KOPT-K1 (cell line): ENCODE measurements around the gene TOM1.

Source experiments
- H3K27ac ChIP-seq: fragments of 200-600 bp; sonication (generic); 2 replicates; pipeline ENCODE4 v1.5.1; 2016; ENCODE audit warnings: antibody characterized with exemption, mild to moderate bottlenecking, low read depth, low read length; ENCODE audit not compliant: poor library complexity, severe bottlenecking
- H3K36me3 ChIP-seq: fragments of 200-600 bp; sonication (generic); 2 replicates; pipeline ENCODE4 v1.5.1; 2017; ENCODE audit warnings: antibody characterized with exemption, mild to moderate bottlenecking, low read length, moderate library complexity; ENCODE audit not compliant: insufficient read depth
- H3K9me3 ChIP-seq: fragments of 200-600 bp; sonication (generic); 2 replicates; pipeline ENCODE4 v1.5.1; 2017; ENCODE audit warnings: antibody characterized with exemption, low read length, mild to moderate bottlenecking; ENCODE audit not compliant: insufficient read depth, poor library complexity, severe bottlenecking

TOM1 gene

DNA sequence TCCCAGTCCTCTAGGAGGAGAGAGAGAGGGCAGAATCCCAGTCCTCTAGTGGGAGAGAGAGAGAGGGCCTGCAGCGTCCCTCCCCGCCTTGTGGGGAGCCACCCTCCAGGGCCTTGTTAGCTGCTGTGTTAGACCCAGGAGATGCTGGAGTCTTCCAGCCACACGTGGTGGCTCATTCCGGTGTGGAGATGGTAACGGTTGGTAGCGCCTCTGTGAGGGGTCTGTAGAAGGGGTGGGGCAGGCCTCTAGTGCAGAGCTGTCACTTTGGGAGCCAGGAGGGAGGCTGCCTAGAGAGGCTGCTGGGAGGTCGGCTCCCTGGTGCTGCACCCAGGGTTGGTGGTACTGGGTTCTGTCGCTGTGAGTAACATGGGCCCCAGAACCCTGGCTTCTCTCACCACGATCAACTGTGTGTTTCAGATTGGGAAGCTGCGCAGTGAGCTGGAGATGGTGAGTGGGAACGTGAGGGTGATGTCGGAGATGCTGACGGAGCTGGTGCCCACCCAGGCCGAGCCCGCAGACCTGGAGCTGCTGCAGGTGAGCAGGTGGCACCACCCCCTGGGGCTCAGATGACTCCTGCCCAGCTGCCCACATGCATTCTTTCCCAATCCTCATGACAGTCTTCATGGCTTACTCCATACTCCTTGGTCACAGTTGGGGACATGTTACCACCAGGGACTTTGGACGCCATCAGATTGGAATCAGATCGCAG is 27.3 kb downstream of the TOM1 start:
- Histone ChIP-seq H3K9me3 (no peaks in the 10 kb centered on the region), H3K27ac (no peak overlapping the region), H3K36me3 (peaks cover 39% of the 10 kb centered on the region; the same call in 1 of the 2 replicates)

DNA sequence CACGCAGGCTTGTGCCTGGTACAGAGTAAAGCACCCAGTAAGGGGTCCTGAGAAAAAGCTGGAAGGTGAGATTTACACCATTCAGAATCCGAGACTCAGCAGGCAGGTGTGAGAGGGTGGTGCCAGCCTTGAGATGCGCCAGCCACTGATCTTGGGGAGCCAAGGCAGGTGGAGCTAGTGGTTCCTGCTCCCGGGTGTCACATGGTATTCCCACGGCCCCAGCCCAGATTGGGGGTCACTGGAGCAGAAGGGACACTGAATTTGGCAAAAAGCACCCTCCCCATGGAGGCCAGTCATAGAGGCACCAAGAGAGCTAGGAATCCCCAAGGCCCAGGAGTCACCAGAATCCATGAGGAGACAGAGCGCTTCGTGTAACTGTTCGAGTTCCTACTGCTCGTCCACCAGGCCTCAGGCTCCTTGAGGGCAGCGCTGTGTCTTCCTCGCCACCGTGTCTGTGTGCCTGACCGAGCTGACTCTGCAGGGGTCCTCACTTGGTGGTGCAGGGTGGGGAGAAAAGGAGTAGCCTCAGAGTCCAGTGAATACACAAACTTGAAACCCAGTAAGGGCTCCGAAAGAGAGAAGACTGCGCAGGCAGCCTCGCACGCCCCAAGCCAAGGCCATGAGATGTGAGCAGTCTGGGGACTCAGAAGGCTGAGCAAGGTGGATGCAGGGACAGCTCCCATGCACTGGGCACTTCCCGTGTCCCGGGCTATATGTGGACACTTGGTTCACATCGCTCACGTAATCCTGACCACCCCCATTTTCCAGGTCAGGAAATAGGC is 28.2 kb downstream of the TOM1 start:
- Histone ChIP-seq H3K9me3 (no peaks in the 10 kb centered on the region), H3K36me3 (peaks cover 36% of the 10 kb centered on the region; the same call in 1 of the 2 replicates), H3K27ac (no peak overlapping the region)

DNA sequence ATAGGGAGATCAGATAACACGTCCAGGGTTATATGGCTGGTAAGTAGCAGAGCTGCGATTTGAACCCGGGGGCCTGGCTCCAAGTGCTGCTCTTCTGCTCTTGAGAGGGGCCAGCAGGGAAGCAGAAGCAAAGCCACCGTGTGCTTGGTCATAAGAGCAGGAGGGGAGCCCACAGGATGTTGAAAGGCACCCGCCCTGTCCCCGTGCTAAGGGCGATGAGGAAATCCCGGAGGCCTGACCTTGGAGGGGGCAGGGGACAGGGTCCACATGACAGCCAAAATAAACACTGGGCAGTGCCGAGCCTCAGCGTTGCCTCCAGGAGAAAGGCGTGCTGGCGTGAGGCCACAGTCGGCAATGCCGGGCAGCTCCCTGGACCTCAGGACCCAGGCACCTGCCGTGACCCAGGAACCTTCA is 28.8 kb downstream of the TOM1 start:
- no peak overlapping the region for H3K27ac ChIP-seq
- H3K9me3 ChIP-seq = no peaks in the 10 kb centered on the region
- H3K36me3 ChIP-seq = peaks cover 35% of the 10 kb centered on the region; the same call in 1 of the 2 replicates

DNA sequence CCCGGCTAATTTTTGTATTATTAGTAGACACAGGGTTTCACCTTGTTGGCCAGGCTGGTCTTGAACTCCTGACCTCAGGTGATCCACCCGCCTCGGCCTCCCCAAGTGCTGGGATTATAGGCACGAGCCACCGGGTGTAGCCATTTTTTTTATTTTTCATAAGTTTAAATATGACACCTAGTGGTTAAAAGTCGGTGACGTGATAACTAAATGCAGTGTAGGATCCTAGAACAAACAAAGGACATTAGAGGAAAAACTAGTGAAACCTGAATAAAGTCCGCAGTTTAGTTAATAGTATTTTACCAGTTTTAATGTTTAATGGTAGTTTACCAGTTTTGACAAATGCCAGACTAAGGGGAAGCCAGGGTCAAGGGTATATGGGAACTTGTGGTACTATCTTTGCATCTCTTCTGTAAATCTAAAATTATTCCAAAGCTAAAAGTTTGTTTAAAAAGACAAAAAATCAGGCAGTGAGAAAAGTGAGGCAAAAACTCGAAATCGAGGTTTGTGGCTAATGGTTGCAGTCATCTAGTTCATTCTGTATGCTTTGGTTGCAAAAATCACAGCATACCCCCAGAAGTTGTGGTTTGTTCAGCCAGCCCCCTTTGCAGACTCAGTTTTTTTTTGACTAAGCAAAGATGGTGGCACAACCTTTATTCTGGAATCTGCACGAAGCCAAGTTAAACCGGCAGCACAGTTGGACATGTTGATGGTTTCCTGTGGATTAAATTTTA is 29.6 kb downstream of the TOM1 start:
- H3K36me3 ChIP-seq = peaks cover 27% of the 10 kb centered on the region; the same call in 1 of the 2 replicates
- H3K9me3 ChIP-seq = no peaks in the 10 kb centered on the region
- H3K27ac ChIP-seq = peak overlapping the region; percentile 77

DNA sequence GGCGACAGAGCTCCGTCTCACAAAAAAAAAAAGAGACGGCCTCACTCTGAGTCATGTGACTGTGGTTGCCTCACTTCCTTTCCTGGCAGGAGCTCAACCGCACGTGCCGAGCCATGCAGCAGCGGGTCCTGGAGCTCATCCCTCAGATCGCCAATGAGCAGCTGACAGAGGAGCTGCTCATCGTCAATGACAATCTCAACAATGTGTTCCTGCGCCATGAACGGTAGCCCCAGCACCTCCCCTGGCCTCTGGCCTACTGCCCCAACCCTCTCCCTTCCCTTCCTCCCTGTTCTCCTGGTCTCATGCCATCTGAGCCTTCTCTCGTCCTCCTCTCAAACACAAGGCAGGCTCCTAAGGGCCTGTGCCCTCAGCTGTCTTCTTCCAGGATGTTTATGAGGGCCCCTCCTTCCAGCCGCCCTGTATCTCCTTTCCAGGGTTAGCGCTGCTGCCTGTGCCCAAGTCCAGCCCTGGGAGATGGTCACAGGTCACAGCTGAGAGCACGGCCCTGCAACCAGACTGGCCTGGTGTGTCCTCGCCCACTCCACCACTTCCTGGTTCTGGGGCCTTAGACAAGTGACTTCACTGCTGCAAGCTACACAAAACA is 30.7 kb downstream of the TOM1 start:
- Histone ChIP-seq H3K36me3 (peaks cover 31% of the 10 kb centered on the region; the same call in 1 of the 2 replicates), H3K27ac (peak overlapping the region; percentile 77), H3K9me3 (no peaks in the 10 kb centered on the region)

DNA sequence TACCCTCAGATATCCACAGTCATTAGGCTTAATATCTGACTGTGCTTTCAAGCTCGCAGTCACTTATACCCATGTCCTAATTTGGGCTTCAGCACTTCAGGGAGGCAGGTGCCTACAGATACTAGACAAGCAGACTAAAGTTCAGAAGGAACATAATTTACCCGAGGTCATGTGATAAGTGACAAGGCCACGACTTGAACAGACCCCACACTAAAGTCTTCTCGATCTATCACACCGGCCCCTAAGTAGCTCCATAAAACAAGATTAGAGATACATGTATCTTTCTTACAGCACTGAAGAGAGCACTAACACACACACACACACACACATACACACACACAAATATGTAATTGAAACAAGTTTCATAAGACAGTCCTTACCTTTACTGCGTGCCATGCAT is 32.6 kb downstream of the TOM1 start:
- Histone ChIP-seq H3K27ac (peak overlapping the region; percentile 76), H3K9me3 (no peaks in the 10 kb centered on the region), H3K36me3 (peaks cover 37% of the 10 kb centered on the region)

DNA sequence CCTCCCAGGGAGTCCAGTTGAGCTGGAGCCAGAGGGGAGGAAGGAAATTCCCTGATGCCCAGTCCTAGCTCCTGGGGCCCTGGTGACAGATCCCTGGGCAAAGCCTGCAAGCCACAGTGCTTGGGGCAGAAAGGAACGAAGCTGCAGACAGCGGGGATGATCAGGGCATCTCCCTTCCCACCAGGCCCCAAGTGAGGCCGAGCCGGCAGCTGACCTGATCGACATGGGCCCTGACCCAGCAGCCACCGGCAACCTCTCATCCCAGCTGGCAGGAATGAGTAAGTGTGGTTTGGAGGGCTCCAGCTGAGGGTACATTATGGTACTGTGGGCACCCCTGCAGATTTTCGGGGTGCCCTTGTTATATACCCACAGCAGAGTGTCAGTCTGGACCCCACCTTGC is 33.5 kb downstream of the TOM1 start:
- Histone ChIP-seq H3K9me3 (no peaks in the 10 kb centered on the region), H3K27ac (peak overlapping the region; percentile 76), H3K36me3 (peaks cover 27% of the 10 kb centered on the region)

DNA sequence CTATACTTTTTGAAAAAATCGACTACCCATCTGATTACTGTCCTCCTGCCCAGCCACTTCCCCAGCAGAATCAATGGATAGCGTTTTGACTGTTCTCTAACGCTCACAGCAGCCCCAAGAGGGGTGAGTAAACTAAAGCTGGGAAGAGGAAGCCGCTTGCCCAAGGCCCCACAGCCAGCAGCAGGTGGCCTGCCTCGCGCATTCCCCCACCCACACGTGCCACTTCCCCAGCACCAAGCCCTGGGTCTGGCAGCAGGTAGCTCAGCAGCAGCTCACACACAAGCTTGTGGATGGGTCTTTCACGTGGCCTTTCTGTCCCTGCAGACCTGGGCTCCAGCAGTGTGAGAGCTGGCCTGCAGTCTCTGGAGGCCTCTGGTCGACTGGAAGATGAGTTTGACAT is 34.3 kb downstream of the TOM1 start:
- H3K9me3 ChIP-seq = no peaks in the 10 kb centered on the region
- H3K27ac ChIP-seq = peak overlapping the region; percentile 76
- peaks cover 29% of the 10 kb centered on the region for H3K36me3 ChIP-seq

DNA sequence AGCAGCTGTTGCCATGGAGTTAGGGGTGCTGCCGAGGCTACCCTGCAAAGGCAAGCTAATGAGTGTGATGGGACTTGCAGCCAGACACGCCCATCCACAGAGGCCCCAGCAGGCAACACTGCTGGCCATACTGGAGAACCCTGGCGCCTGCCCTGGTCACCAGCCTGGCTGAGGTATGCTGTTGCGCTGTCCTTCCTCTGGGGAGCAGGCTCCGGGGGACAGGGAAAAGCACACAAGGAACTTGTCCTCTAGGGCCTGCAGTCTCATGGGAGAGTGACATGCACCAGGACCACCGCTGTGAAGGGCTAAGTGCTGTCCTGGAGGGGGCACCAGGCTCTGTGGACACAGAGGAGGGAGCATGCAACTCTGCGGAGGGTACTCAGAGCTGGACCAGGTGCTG is 35.8 kb downstream of the TOM1 start:
- Histone ChIP-seq H3K9me3 (no peaks in the 10 kb centered on the region), H3K36me3 (peaks cover 29% of the 10 kb centered on the region), H3K27ac (peak overlapping the region; percentile 76)

DNA sequence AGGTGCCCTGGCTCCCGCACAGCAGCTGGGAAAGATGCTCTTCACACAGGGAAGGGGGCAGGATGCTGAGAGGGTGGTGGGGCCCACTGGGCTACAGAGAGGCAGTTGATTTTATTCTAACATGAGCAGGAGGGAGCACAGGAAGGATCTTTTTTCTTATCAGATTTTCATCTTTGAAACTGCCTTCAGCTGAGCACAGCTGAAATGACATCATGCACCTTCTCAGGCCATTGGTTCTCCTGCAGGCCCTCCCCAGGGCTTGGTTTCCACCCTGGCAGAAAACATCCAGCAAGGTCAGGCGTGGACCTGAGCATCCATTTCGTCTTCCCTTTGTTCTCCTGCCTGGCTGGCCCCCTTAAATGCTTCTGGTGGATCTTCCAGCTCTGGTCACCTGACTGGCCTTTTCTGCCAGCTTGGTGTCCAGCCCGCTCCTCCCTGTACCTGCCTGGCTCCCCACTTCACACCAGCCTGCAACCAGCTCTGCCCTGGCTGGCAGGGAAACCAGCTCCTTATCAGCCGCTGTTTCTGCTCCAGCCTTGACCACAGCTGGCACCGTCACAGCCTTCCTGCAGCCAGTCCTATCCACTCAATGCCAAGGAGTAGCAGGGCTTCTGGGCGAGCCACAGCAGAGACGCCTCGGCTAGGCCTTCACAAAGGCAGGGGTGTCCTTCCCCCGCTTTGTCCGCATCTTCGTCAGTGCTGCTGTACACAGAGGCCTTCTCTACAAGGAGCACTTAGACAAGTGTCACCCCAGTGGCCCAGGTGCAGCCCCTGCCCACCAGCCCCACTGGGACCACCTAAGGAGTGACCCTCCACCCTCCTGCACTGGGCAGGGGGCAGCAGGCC is 36.5 kb downstream of the TOM1 start:
- peak overlapping the region; percentile 76 for H3K27ac ChIP-seq
- no peaks in the 10 kb centered on the region for H3K9me3 ChIP-seq
- peaks cover 31% of the 10 kb centered on the region for H3K36me3 ChIP-seq

DNA sequence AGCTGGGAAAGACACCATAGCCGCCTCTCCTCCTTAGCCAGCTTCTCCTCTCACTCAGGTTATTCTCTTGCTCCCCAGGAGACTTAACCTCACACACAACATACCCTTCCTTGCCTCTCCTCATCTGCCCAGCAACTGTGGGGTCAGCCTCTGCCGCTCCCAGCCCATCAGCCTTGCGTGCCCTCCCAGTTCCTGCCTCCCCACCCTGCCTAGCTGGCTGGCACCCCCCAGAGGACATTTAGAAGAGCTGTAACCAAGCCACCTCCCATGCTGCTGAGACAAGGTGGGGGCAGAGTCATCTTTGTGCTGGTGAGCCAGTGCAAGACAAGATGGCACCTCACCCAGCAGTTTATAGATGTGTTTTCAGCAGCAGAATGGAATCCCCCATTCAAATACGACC is 38.2 kb downstream of the TOM1 start:
- Histone ChIP-seq H3K36me3 (peaks cover 29% of the 10 kb centered on the region), H3K27ac (peak overlapping the region; percentile 7)

DNA sequence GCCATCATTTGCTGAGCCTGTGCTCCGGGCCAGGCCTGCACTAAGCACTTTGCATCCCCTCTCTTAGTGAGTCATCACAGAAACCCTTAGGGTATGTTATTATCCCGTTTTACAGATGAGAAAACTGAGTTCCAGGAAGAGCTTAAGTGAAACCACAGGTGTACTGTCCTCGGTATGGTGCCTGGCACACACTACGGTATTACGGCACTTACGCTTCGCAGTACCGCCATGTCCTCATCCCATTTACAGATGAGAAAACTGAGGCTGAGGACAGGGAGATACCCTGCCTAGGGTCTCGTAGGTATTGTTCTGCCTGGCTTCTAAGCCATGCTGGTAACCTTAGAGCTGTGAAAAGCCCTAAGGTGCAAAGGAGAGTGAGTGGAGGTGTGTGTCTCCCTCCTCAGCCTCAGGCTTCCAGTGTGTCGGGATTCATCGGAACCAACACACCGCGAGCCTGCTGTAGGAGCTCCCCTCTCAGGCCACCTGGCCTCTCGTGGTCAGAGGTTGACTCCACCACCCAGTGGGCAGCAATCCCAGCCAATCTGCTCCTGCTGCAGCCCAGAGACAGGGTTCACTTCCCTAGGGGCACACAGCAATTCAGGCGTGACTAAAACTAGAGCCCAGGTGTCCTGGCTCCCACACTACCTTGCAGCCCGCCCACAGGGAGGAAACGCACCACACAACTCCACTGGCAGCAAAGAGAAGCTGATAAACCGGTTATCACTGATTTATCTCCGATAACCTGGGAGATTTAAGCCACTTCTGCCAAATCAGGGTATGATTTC is 41.6 kb downstream of the TOM1 start:
- H3K9me3 ChIP-seq = no peaks in the 10 kb centered on the region
- peaks cover 29% of the 10 kb centered on the region for H3K36me3 ChIP-seq
- no peak overlapping the region for H3K27ac ChIP-seq

More for the DNA sequence above, 38.2 kb downstream of the TOM1 start:
- no peaks in the 10 kb centered on the region for H3K9me3 ChIP-seq

DNA sequence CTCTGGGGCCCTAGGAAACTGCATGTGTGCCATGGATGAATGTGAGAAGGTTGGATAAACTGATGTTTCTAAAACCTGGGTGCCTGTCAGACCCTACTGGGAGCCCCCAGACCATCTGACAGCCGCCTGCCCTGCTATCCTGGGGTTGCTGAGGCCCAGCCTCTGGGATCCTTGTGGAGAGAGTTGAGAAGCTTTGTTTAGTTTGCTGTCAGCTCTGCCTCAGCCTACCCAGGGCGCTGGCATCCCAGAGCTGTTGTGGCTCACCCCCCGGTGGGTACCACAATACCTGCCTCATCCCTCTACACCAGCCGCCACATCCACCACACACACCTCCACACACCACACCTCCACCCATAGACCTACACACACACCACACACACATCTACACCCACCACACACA is 42.7 kb downstream of the TOM1 start:
- H3K36me3 ChIP-seq = peaks cover 24% of the 10 kb centered on the region; the same call in 1 of the 2 replicates

More for the DNA sequence above, 42.7 kb downstream of the TOM1 start:
- Histone ChIP-seq H3K9me3 (no peaks in the 10 kb centered on the region), H3K27ac (no peak overlapping the region)
